Measurements from ENCODE around the gene CCDC77. TPM values are rescaled to one million over a fixed set of nuclear protein-coding genes. Genes with fewer than 3 reads are reported as not detected.
A peak's percentile ranks its signal among the peaks of the same experiment; 100 is the strongest.

CCDC77 gene
- 1 to 10 TPM; 2.8 to 4.5 (median 3.4) TPM for total RNA-seq
- 1 to 10 TPM; 3.9 to 7.8 (median 5.3) TPM for polyA plus RNA-seq
- long read RNA-seq, donor 1, partial matches to known transcripts, result 2 of 3 reads
- long read RNA-seq, donor 1, other reads (novel, unspliced or antisense), result 1 of 3 reads
- long read RNA-seq, donor 2, partial matches to known transcripts, result 1 of 5 reads
- long read RNA-seq, donor 2, other reads (novel, unspliced or antisense), result 0 of 5 reads

DNA sequence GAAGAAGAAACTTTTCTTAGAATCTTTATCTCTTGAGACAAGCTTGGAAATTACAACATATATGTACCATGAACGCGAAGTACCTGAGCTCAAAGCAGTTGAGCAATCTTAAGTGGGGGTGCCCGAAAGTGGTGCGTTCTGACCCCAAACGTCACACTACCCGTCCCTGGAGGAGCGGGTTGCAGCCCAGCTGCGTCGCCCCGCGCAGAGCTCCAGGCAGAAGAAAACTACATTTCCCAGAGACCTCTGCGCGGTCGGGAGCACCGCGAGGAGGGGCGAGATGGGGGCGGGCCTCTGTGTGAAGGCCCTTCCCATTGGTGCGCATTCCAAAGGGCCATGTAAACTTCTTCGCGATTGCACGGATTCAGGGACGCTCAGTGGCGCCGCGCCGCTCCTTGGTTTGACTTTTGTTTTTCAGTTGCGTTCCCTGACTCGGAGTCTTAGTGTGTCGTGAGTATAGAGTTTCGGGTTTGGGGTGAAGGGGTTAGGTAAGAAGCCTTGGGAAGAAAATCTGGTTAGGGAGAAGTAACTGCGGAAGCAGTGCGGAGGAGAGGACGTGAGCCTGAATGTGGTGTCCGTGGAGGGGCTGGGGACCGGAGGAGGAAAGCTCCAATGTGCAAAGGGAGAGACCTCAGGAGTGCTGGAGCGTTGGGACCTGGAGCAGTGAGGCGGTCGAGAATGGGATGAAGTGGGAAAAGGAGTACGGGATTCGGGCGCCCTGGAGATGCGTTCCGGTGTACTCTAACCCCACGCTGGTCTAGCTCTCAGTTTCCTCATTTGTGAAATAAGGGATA is at the start of gene CCDC77:
CCDC77 (plus strand) TSS at position 410 of the 794 bp plus-strand sequence. CDS start 7,740 bp downstream, outside the sequence.
- Histone ChIP-seq H3K4me3 (peak within 1 kb of the TSS; percentile 85), H3K9me3 (no peaks in the 10 kb centered on the region), H3K36me3 (ENCODE audit: insufficient read depth in 1 of 2, low read depth in 1 of 2) (no peaks in the 10 kb centered on the region), H3K4me1 (peaks cover 8% of the 10 kb centered on the region), H3K27me3 (ENCODE audit: insufficient read depth in 3 of 3, low read length in 2 of 3) (no peaks in the 10 kb centered on the region), H3K27ac (peak within 1 kb of the TSS; percentile 64)
- WGBS, 3 donors, result 0 to 1% (median 0%) methylated on average over 45 of the region's 45 CpGs
- intact Hi-C loops (cut with DNase I), result no loop called here
- TF ChIP-seq, protein P1, sequence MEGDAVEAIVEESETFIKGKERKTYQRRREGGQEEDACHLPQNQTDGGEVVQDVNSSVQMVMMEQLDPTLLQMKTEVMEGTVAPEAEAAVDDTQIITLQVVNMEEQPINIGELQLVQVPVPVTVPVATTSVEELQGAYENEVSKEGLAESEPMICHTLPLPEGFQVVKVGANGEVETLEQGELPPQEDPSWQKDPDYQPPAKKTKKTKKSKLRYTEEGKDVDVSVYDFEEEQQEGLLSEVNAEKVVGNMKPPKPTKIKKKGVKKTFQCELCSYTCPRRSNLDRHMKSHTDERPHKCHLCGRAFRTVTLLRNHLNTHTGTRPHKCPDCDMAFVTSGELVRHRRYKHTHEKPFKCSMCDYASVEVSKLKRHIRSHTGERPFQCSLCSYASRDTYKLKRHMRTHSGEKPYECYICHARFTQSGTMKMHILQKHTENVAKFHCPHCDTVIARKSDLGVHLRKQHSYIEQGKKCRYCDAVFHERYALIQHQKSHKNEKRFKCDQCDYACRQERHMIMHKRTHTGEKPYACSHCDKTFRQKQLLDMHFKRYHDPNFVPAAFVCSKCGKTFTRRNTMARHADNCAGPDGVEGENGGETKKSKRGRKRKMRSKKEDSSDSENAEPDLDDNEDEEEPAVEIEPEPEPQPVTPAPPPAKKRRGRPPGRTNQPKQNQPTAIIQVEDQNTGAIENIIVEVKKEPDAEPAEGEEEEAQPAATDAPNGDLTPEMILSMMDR (IDR thresholded peaks at IDR 0.05), result peak; percentile 34
- ATAC-seq, result peak; percentile 99 to 100 (median 100)
- peak; percentile 89 to 94 for DNase-seq

DNA sequence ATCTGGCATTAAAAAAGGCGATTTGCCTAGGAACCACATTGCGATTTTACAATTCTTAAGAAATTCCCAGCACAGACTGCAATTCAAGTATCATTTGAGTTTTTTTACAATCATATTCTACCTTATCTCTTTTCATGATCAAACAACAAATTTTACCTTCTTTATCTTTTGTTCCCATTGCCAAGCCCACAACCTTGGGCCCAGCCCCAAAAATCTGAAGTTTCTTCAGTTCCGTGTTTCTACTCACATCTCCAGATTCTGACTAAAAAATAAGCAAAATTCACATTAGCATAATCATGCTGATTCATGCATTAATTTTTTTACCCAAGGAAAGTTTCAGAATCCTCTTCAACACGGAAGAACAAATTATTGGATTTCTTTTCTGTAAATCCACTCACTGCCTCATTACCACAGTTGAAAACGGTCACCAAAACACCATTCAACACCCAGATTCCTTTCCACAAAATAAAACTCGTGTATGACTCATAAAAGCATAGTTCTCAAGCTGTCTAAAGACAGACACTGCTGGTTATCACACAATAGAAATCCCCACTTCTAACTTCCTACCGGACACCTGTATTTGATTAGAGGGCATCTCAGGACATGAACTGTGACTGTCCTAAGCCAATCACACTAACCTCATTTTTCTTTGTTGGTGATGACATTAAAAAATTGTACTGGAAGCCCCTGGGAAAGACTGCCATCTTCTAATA is 45.0 kb upstream of the CCDC77 start:
- Histone ChIP-seq H3K9me3 (no peaks in the 10 kb centered on the region), H3K27ac (no peak overlapping the region), H3K27me3 (ENCODE audit: insufficient read depth in 3 of 3, low read length in 2 of 3) (no peaks in the 10 kb centered on the region), H3K36me3 (ENCODE audit: insufficient read depth in 1 of 2, low read depth in 1 of 2) (peaks cover 0 to 95% of the 10 kb centered on the region in 2 donors), H3K4me3 (no peak overlapping the region), H3K4me1 (no peaks in the 10 kb centered on the region)
- TF ChIP-seq, protein P1 (IDR thresholded peaks at IDR 0.05), result no peak
- no peak for DNase-seq
- 86 to 91% (median 87%) methylated on average over 7 of the region's 7 CpGs for WGBS, 3 donors
- intact Hi-C loops (cut with DNase I), result loop anchor here in 1 of 2 donors (10.0 kb wide), 1 partner anchor 52 kb away; no protein-coding TSS in a partner anchor
- ATAC-seq, result no peak

- DNase-seq (no peak), ATAC-seq (no peak)
- Histone ChIP-seq H3K36me3 (ENCODE audit: insufficient read depth in 1 of 2, low read depth in 1 of 2) (peaks cover 0 to 95% of the 10 kb centered on the region in 2 donors), H3K4me3 (no peak overlapping the region), H3K9me3 (no peaks in the 10 kb centered on the region), H3K27ac (no peak overlapping the region), H3K4me1 (no peaks in the 10 kb centered on the region), H3K27me3 (ENCODE audit: insufficient read depth in 3 of 3, low read length in 2 of 3) (no peaks in the 10 kb centered on the region)
- intact Hi-C loops (cut with DNase I), result loop anchor here in 1 of 2 donors (10.0 kb wide), 1 partner anchor 54 kb away; no protein-coding TSS in a partner anchor
- 93 to 97% (median 97%) methylated on average over 1 of the region's 1 CpG for WGBS, 3 donors
- TF ChIP-seq, protein P1 (IDR thresholded peaks at IDR 0.05), result no peak
Observed at GRCh38 chr12:359091-359490, 42.4 kb upstream of the CCDC77 start.

- intact Hi-C loops (cut with DNase I), result loop anchor here in 1 of 2 donors (10.0 kb wide), 1 partner anchor 52 kb away; no protein-coding TSS in a partner anchor
- TF ChIP-seq, protein P1 (IDR thresholded peaks at IDR 0.05), result no peak
- H3K4me1 ChIP-seq, result no peaks in the 10 kb centered on the region
- H3K36me3 ChIP-seq (ENCODE audit: insufficient read depth in 1 of 2, low read depth in 1 of 2), result peaks cover 9 to 91% of the 10 kb centered on the region in 2 donors
- ATAC-seq (no peak), DNase-seq (no peak)
- H3K9me3 ChIP-seq, result peaks cover 3% of the 10 kb centered on the region
- no peaks in the 10 kb centered on the region for H3K27me3 ChIP-seq (ENCODE audit: insufficient read depth in 3 of 3, low read length in 2 of 3)
- H3K4me3 ChIP-seq, result no peak overlapping the region
- no peak overlapping the region for H3K27ac ChIP-seq
- WGBS, 3 donors, result 93 to 100% (median 97%) methylated on average over 2 of the region's 2 CpGs
Observed at GRCh38 chr12:366820-367219, 34.6 kb upstream of the CCDC77 start.

All from psoas muscle (tissue), 8 donors.